Loucy (cell line): ENCODE data around the gene DCXR.

ENCODE experiments used
- H2AFZ ChIP-seq: fragments of 200-600 bp; sonication (generic); 2 replicates; pipeline ENCODE4 v1.6.0; 2016; ENCODE audit warnings: antibody characterized with exemption, mild to moderate bottlenecking, low read length, moderate library complexity
- H3F3A ChIP-seq: fragments of 200-600 bp; 2 replicates; pipeline ENCODE4 v1.6.0; 2016; ENCODE audit warnings: antibody characterized with exemption, low read depth, mild to moderate bottlenecking
- H3K27me3 ChIP-seq: fragments of 200-600 bp; sonication (generic); 2 replicates; pipeline ENCODE4 v1.6.1; 2014; ENCODE audit warnings: low read length, mild to moderate bottlenecking; ENCODE audit not compliant: insufficient read depth, poor library complexity, severe bottlenecking
- H3K36me3 ChIP-seq: fragments of 200-600 bp; sonication (generic); 2 replicates; pipeline ENCODE4 v1.6.1; 2016; ENCODE audit warnings: low read length; ENCODE audit not compliant: insufficient read depth
- H3K4me1 ChIP-seq: fragments of 200-600 bp; sonication (generic); 2 replicates; pipeline ENCODE4 v1.5.1; 2014; ENCODE audit warnings: low read length, mild to moderate bottlenecking; ENCODE audit not compliant: insufficient read depth, poor library complexity, severe bottlenecking
- H3K4me2 ChIP-seq: fragments of 200-600 bp; sonication (generic); 2 replicates; pipeline ENCODE4 v1.6.0; 2014; ENCODE audit warnings: antibody characterized with exemption, low read length, low read depth, mild to moderate bottlenecking; ENCODE audit not compliant: poor library complexity, severe bottlenecking
- H3K4me3 ChIP-seq: fragments of 200-600 bp; sonication (generic); 2 replicates; pipeline ENCODE4 v1.5.1; 2014; ENCODE audit warnings: low read length, mild to moderate bottlenecking, mixed read lengths; ENCODE audit not compliant: poor library complexity, severe bottlenecking
- H3K79me2 ChIP-seq: fragments of 200-600 bp; sonication (generic); 2 replicates; pipeline ENCODE4 v1.6.1; 2014; ENCODE audit warnings: low read length; ENCODE audit not compliant: insufficient read depth
- H3K9ac ChIP-seq: fragments of 200-600 bp; sonication (generic); 2 replicates; pipeline ENCODE4 v1.6.0; 2014; ENCODE audit warnings: mild to moderate bottlenecking, low read depth, low read length, moderate library complexity; ENCODE audit not compliant: poor library complexity, severe bottlenecking
- H3K9me2 ChIP-seq: fragments of 200-600 bp; sonication (generic); replicated peaks from 2 replicates; pipeline ENCODE4 v1.6.1; 2016; ENCODE audit warnings: low read depth, low read length, mixed read lengths
- H3K9me3 ChIP-seq: fragments of 200-600 bp; sonication (generic); 2 replicates; pipeline ENCODE4 v1.6.1; 2014; ENCODE audit warnings: mild to moderate bottlenecking, antibody characterized with exemption, low read length, low read depth; ENCODE audit not compliant: insufficient read depth
- H4K20me1 ChIP-seq: fragments of 200-600 bp; sonication (generic); 2 replicates; pipeline ENCODE4 v1.6.0; 2014; ENCODE audit warnings: antibody characterized with exemption, low read length, mild to moderate bottlenecking; ENCODE audit not compliant: insufficient read depth, poor library complexity, severe bottlenecking
- EZH2phosphoT487 ChIP-seq: fragments of 200-600 bp; IDR thresholded peaks from 2 replicates; pipeline ENCODE4 v1.6.1; 2018; ENCODE audit warnings: antibody characterized with exemption, mild to moderate bottlenecking, moderate library complexity, borderline replicate concordance
- TF ChIP-seq, protein P1 (sequence below): fragments of 200-600 bp; sonication (generic); conservative IDR thresholded peaks from 2 replicates; pipeline ENCODE4 v1.5.1; 2014; ENCODE audit warnings: mild to moderate bottlenecking, antibody characterized with exemption, low read length

The DCXR gene

DNA sequence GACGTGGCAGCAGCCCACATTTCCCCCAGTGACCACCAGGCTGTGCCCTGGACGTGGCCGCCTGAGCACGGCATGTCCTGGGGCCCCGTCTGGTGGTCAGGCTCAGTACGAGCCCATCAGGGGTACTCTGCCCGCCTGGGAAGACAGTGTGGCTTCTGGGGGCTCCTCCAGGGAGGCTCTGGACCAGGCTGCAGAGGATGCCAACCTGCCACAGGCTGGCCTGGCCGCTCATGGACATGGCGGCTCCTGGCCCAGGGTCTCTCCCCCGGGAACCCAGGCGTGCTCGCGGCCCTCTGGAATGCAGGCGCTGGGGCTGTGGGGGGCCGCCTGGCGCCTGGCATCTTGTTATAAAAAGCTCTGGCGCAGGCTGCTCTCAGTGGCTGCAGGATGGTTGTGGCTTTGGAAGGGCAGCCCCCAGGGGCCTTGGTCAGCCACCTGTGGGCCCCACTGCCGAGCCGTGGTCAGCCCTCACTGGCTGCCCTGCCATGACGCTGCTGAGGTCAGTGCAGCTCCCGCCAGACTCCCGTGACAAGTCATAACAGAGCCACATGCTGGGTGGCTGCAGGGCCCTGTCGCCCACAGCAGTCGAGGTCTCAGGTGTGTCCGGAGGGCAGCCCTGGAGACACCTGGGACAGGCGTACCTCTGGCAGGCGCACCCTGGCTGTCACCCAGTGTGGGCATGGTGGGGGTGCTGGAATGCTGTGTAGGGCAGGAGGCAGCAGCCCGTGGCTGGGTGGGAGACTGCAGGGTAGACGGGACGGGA lies 29.8 kb downstream of the DCXR start:
- H3K4me2 ChIP-seq, result no peak overlapping the region
- TF ChIP-seq EZH2phosphoT487, result no peak
- TF ChIP-seq, protein P1, sequence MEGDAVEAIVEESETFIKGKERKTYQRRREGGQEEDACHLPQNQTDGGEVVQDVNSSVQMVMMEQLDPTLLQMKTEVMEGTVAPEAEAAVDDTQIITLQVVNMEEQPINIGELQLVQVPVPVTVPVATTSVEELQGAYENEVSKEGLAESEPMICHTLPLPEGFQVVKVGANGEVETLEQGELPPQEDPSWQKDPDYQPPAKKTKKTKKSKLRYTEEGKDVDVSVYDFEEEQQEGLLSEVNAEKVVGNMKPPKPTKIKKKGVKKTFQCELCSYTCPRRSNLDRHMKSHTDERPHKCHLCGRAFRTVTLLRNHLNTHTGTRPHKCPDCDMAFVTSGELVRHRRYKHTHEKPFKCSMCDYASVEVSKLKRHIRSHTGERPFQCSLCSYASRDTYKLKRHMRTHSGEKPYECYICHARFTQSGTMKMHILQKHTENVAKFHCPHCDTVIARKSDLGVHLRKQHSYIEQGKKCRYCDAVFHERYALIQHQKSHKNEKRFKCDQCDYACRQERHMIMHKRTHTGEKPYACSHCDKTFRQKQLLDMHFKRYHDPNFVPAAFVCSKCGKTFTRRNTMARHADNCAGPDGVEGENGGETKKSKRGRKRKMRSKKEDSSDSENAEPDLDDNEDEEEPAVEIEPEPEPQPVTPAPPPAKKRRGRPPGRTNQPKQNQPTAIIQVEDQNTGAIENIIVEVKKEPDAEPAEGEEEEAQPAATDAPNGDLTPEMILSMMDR, result no peak
- H3K4me1 ChIP-seq, result no peaks in the 10 kb centered on the region
- no peak overlapping the region for H2AFZ ChIP-seq
- H3K79me2 ChIP-seq, result no peaks in the 10 kb centered on the region
- no peaks in the 10 kb centered on the region for H3K36me3 ChIP-seq
- no peaks in the 10 kb centered on the region for H3F3A ChIP-seq
- no peak overlapping the region for H3K9ac ChIP-seq
- H3K27me3 ChIP-seq, result no peaks in the 10 kb centered on the region
- H3K9me3 ChIP-seq, result no peaks in the 10 kb centered on the region
- H3K4me3 ChIP-seq, result no peak overlapping the region
- no peaks in the 10 kb centered on the region for H4K20me1 ChIP-seq
- H3K9me2 ChIP-seq, result no peaks in the 10 kb centered on the region

DNA sequence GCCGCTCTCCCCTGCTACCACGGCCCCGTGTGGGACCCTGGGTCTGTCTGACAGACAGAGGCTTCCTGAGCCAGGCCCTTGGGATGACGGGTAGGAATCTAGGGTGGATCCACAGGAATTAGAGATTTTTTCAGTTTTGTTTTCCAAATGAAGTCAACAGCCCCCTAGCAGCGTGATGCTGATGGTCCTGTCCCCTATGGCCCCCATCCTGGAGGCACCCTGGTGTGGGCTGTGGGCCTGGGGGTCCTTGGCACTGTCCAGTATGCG lies 30.3 kb downstream of the DCXR start:
- no peaks in the 10 kb centered on the region for H3K36me3 ChIP-seq
- H2AFZ ChIP-seq, result no peak overlapping the region
- no peaks in the 10 kb centered on the region for H3K79me2 ChIP-seq
- no peaks in the 10 kb centered on the region for H3K9me2 ChIP-seq
- H4K20me1 ChIP-seq, result no peaks in the 10 kb centered on the region
- no peaks in the 10 kb centered on the region for H3K4me1 ChIP-seq
- no peaks in the 10 kb centered on the region for H3K27me3 ChIP-seq
- no peak for TF ChIP-seq EZH2phosphoT487
- TF ChIP-seq, protein P1, result no peak
- no peaks in the 10 kb centered on the region for H3F3A ChIP-seq
- H3K9ac ChIP-seq, result no peak overlapping the region
- H3K4me2 ChIP-seq, result no peak overlapping the region
- H3K9me3 ChIP-seq, result no peaks in the 10 kb centered on the region
- no peak overlapping the region for H3K4me3 ChIP-seq

DNA sequence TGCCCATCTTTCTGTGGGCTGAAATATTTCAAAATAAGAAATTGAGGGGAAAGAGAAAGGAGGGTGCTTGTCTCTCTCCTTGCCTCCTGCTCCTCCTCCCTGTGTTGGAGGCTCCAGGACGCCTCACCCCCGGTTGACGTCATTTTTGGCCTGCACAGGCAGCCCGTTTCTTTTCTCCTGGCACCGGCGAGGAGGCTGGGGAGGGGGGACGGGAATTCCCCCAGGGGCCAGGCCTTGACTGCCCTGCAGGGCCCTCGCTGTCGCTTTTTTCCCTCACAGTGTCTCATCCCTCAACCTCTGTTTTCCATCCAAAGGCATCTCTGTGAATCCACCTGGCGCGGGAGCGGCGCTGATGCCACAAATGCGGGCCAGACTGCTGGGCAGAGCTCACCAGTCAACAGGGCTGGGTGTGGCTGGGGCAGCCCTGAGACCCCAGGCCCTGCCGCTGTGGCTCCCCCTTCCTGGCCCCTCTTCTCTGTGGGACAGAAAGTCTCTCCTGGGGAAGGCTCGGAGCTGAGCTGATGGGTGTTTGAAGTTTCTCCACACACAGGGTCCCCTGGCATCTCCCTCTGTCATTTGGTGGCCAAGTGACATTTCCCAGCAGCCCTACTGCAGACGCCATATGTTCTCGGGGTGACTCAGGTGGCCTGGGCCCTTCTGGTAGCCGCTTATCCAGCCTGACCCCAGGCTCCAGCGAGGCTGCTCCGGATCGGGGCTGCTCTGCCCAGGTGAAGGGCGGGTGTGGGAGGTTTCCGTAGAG lies 30.8 kb downstream of the DCXR start:
- Histone ChIP-seq H3K4me1 (no peaks in the 10 kb centered on the region), H3K9ac (no peak overlapping the region)

More for the DNA sequence above, 30.8 kb downstream of the DCXR start:
- Histone ChIP-seq H3K36me3 (no peaks in the 10 kb centered on the region), H3K79me2 (no peaks in the 10 kb centered on the region), H3F3A (no peaks in the 10 kb centered on the region), H3K9me3 (no peaks in the 10 kb centered on the region), H3K4me3 (no peak overlapping the region), H3K4me2 (no peak overlapping the region), H2AFZ (no peak overlapping the region), H3K27me3 (no peaks in the 10 kb centered on the region), H4K20me1 (no peaks in the 10 kb centered on the region), H3K9me2 (no peaks in the 10 kb centered on the region)
- TF ChIP-seq, protein P1, result no peak
- TF ChIP-seq EZH2phosphoT487, result no peak
